Measurements from ENCODE around the gene GPX5. TPM values are rescaled to one million over a fixed set of nuclear protein-coding genes. Genes with fewer than 3 reads are reported as not detected.
"Not testable (repeated sequence)": the region's sequence is repeated elsewhere in the genome, so short reads cannot be mapped to it uniquely, and the experiment has no call there.

GPX5 gene
- total RNA-seq, 1 experiment from 2014 or later, result not detected

GRCh38 chr6:28502709-28503305 is 22.9 kb upstream of the GPX5 start:
- not testable (repeated sequence) for DNase-seq, H3K4me3 ChIP-seq, H3K36me3 ChIP-seq, H3K9me3 ChIP-seq, H3K27me3 ChIP-seq

DNA sequence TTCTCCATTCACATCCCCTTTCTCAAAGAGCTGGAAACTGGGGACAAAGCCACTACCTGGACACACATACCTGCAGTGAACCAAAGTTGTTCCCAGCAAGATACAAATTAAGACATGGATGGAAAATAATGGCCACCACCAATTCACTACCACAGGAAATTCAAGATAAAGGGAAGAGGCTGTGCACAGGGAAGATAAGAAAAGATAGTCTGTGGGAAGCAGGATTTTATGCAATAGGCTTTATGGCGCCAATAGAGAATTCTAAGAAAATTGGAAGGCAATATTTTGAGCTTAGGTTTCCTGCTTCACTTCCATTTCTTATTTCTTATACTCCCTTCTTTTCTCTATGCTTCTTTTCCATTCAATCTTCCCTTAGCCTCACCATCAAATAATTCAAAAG is 19.9 kb upstream of the GPX5 start:
- no peaks in the 10 kb centered on the region for H3K9me3 ChIP-seq
- DNase-seq, result no peak
- no peaks in the 10 kb centered on the region for H3K36me3 ChIP-seq
- no peak overlapping the region for H3K4me3 ChIP-seq
- H3K27me3 ChIP-seq, result 0 out of 2 replicates have a peak, but pooled peaks cover 2% of the 10 kb centered on the region

DNA sequence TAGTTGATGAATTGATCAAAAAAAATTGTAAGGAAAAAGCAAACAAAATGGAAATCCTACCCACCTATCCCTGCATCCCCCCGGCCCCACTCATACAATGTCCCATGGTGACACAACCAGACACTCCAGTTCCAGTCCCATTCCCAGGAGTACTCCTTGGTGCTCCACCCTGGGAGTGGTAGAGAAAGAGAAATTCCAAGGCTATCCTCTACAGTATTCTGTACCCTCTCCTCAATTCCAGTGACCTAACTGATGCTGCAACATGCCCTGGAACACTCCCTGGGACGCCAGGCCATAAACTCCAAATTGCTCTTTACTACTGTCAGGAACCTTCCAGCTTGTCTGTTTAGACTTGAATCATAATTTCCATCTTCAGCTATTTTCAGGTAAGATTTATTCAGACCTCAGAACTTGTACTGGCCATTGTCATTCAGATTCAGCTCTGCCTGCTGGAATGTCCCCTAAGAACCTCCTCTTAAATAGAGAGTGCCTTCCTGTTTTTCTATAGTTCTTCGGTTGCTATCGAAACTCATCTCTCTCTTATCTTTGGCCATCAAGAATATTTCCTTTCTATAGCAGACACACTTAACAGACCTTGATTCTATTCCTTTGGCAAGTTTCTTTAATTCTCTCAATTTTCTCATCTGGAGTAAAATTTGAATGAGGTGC is 18.7 kb upstream of the GPX5 start:
- no peaks in the 10 kb centered on the region for H3K9me3 ChIP-seq
- no peaks in the 10 kb centered on the region for H3K27me3 ChIP-seq
- no peak overlapping the region for H3K4me3 ChIP-seq
- H3K36me3 ChIP-seq, result no peaks in the 10 kb centered on the region
- DNase-seq, result no peak

DNA sequence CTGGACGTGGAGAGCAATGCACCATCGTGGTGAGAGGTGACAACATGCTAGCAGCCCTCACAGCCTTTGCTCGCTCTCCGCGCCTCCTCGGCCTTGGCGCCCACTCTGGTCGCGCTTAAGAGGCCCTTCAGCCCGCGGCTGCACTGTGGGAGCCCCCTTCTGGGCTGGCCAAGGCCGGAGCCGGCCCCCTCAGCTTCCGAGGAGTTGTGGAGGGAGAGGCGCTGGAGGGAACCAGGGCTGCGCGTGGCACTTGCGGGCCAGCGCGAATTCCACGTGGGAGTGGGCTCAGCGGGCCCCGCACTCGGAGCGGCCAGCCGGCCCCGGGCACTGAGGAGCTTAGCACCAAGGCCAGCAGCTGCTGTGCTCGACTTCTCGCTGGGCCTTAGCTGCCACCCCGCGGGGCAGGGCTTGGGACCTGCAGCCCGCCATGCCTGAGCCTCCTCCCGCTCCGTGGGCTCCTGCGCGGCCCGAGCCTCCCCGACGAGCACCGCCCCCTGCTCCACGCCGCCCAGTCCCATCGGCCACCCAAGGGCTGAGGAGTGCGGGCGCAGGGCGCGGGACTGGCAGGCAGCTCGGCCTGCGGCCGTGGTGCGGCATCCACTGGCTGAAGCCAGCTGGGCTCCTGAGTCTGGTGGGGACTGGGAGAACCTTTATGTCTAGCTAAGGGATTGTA is 13.9 kb upstream of the GPX5 start:
- H3K36me3 ChIP-seq, result no peaks in the 10 kb centered on the region

DNA sequence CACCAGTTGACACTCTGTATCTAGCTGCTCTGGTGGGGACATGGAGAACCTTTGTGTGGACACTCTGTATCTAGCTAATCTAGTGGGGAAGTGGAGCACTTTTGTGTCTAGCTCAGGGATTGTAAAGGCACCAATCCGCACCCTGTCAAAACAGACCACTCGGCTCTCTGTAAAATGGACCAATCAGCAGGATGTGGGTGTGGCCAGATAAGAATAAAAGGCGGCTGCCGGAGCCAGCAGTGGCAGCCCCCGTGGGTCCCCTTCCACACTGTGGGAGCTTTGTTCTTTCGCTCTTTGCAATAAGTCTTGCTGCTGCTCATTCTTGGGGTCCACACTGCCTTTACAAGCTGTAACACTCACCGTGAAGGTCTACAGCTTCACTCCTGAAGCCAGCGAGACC is 13.3 kb upstream of the GPX5 start:
- not testable (repeated sequence) for H3K9me3 ChIP-seq, H3K36me3 ChIP-seq, DNase-seq, H3K4me3 ChIP-seq, H3K27me3 ChIP-seq

More for the DNA sequence above, 13.9 kb upstream of the GPX5 start:
- Histone ChIP-seq H3K4me3 (no peak overlapping the region), H3K9me3 (no peaks in the 10 kb centered on the region), H3K27me3 (no peaks in the 10 kb centered on the region)
- no peak for DNase-seq

DNA sequence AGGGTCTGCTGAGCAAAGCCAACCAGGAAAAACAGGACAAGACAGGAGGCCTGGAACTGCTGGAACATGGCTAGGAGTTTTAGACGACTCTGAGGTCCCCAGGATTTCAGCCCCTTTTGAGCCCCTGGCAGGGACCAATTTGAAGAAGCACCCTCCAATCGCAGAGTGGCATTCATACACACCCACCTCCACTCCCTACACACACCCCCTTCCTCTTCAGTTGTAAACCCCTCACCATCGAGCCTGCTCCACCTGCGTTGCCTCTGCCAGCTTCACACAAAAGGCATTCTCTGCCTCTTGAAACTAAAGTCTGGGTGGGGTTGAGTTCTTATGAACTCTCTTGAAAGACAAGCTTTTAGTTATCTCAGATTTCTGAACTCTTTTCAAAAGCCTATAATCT is 10.0 kb upstream of the GPX5 start, which contains the start of gene GPX6:
Gene GPX6, minus strand, starts transcription at position 118 of the 400 bp plus-strand sequence. Its CDS starts 50 bp downstream, at position 68.
- no peak within 1 kb of the TSS for H3K4me3 ChIP-seq
- no peaks in the 10 kb centered on the region for H3K36me3 ChIP-seq
- H3K27me3 ChIP-seq, result no peaks in the 10 kb centered on the region
- H3K9me3 ChIP-seq, result no peaks in the 10 kb centered on the region
- no peak for DNase-seq

DNA sequence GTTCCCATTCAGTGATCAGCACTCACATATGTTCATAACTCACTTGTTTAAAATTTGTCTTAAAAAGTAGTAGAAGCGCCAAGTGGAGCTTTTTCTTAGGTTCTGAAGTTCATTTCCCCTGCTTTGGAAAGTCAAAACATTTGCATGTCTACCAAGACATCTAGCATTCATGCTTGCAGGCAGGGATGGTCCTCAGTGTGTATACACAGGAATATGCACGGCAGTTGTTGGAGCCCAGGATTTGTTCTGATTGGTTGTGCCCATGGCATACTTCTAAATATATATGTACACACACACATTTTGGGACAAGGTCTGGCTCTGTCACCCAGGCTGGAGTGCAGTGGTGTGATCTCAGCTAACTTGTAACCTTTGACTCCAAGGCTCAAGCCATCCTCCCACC is 7.7 kb upstream of the GPX5 start:
- Histone ChIP-seq H3K4me3 (no peak overlapping the region), H3K27me3 (no peaks in the 10 kb centered on the region), H3K36me3 (no peaks in the 10 kb centered on the region), H3K9me3 (no peaks in the 10 kb centered on the region)
- no peak for DNase-seq

GRCh38 chr6:28522594-28523240 is 3.0 kb upstream of the GPX5 start:
- Histone ChIP-seq H3K4me3 (no peak overlapping the region), H3K27me3 (no peaks in the 10 kb centered on the region), H3K9me3 (no peaks in the 10 kb centered on the region), H3K36me3 (no peaks in the 10 kb centered on the region)
- no peak for DNase-seq

DNA sequence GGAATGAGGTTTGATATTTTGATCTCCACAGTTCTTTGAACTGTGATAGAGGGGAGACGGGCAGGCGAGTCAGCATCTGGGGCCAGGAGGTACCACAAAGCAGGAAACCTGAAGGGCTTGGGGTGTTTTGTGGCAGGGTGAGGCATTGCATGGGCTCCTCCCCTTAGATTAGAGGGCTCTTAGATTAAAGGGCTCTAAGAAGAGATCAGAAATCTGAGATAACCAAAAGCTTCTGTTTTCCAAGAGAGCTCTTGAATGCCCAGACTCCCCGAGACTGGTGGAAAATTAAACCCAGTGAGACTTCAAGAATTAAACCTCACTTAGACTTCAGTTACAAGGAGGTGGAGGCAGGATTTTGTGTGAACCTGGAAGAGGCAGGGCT is 2.4 kb upstream of the GPX5 start:
- no peak overlapping the region for H3K4me3 ChIP-seq
- DNase-seq, result no peak
- no peaks in the 10 kb centered on the region for H3K36me3 ChIP-seq
- H3K9me3 ChIP-seq, result no peaks in the 10 kb centered on the region
- no peaks in the 10 kb centered on the region for H3K27me3 ChIP-seq

DNA sequence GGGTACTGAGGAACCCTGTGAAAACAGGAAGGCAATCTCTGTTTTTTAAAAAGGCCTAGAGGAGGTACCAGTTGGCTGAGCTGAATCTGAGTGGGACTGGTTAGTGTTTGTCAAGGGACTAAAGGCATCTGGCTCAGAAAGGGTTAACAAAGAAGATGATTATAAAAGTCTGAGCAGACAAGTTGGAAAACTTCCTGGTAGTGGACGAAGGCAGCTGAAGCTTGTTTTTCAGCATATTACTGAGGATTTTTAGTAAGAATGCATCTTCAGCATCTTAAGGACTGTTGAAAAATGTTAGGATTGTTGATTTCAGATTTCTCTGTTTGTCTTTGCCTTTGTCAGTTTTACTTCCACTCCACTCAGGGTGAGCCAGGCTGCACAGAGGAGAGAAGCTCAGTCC is 5.1 kb downstream of the GPX5 start:
- Histone ChIP-seq H3K4me3 (no peak overlapping the region), H3K36me3 (no peaks in the 10 kb centered on the region), H3K9me3 (no peaks in the 10 kb centered on the region), H3K27me3 (no peaks in the 10 kb centered on the region)
- no peak for DNase-seq

- Histone ChIP-seq H3K36me3 (no peaks in the 10 kb centered on the region), H3K4me3 (no peak overlapping the region), H3K27me3 (no peaks in the 10 kb centered on the region), H3K9me3 (no peaks in the 10 kb centered on the region)
- no peak for DNase-seq
These were observed 5.9 kb downstream of the GPX5 start for GRCh38 chr6:28531479-28532128.

DNA sequence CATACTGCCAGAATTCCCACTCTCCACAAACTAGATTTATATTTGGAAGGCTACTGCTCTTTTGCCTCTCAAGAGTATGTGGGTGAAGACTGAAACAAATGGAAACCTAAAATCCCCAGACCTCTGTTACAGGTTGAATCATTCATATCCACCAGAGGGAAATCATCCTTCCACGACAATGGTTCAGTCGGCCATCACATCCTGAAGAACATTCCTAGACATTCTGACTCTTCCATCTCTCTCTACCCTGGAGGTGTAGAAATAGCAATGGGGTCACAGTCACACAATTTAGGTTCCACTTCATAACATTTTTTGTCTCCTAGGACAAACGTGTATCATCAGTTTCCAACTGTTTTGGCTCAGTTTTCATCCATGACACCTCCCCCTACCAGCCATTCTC is 8.6 kb downstream of the GPX5 start:
- H3K4me3 ChIP-seq, result no peak overlapping the region
- no peak for DNase-seq
- H3K27me3 ChIP-seq, result no peaks in the 10 kb centered on the region
- no peaks in the 10 kb centered on the region for H3K9me3 ChIP-seq
- no peaks in the 10 kb centered on the region for H3K36me3 ChIP-seq

DNA sequence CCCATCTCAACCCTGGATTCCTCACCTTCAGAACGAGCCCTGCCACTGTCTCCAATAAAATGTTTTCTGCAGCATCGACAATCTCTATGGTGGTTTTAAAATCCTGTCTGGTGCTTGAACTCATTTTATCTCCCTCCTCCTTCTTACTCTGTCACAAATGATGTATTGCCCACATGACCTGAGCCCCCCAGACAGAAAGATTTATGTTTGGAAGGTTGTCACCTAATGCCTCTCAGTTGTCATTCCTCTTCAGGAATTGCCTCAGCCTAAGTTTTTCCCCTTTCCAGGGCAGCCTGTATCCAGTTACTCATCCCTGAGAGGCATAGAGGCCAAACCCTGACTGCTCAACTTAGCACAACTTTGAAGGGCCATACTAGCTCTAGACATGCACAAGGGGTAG is 9.2 kb downstream of the GPX5 start:
- Histone ChIP-seq H3K27me3 (no peaks in the 10 kb centered on the region), H3K9me3 (no peaks in the 10 kb centered on the region), H3K4me3 (no peak overlapping the region), H3K36me3 (no peaks in the 10 kb centered on the region)
- no peak for DNase-seq

DNA sequence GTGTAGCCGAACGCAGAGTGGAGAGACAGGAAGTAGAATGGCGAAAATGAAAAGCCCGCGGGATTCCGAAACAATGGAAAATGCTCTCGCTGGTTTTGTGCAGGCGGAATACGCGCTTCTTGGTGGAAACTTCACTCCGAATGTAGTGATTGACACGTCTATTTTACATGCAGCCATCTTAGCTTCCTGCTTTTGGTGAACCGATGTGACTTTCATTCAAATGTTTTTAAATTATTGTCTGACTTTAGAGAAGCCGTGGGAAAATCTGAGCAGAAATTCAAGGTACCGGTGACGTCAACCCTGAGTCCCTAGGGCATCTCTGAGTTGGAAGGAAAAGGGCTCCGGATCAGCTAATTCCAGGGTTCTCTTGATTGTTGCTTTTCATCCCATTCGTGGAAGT is 11.4 kb downstream of the GPX5 start:
- Histone ChIP-seq H3K27me3 (no peaks in the 10 kb centered on the region), H3K36me3 (no peaks in the 10 kb centered on the region), H3K4me3 (peak overlapping the region; percentile 46), H3K9me3 (no peaks in the 10 kb centered on the region)
- no peak for DNase-seq

DNA sequence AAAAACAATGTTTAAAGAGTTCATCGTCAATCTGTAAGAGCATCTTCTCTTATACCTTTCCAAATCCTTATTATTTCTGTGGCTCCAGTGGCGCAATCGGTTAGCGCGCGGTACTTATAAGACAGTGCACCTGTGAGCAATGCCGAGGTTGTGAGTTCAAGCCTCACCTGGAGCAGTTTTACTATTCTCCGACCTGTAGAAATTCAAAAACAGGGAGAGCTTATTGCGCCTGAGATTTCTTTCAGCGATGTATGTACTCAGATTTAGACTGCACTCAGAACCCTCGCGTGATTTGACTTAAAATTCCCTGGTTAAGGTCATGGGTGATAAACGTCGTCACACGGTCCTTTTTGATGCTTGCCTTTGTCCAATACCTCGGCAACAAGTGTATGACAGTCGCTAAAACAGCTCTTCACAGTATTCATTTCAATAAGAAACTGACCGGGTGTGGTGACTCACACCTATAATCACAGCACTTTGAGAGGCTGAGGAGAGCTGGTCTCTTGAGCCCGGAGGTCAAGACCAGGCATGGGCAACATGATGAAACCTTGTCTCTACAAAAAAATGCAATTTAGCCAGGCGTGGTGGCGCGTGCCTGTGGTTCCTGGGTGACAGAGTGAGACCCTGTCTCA is 11.9 kb downstream of the GPX5 start:
- Histone ChIP-seq H3K4me3 (peak overlapping the region; percentile 46), H3K36me3 (no peaks in the 10 kb centered on the region), H3K9me3 (no peaks in the 10 kb centered on the region), H3K27me3 (no peaks in the 10 kb centered on the region)
- peak; percentile 13 for DNase-seq

GRCh38 chr6:28541996-28542395 is 16.3 kb downstream of the GPX5 start:
- no peaks in the 10 kb centered on the region for H3K36me3 ChIP-seq
- no peak overlapping the region for H3K4me3 ChIP-seq
- H3K9me3 ChIP-seq, result no peaks in the 10 kb centered on the region
- no peaks in the 10 kb centered on the region for H3K27me3 ChIP-seq
- DNase-seq, result no peak
